Peyer's patch (tissue), 4 donors: Measurements from ENCODE around the gene RASSF8. TPM values are rescaled to one million over a fixed set of nuclear protein-coding genes. Genes with fewer than 3 reads are reported as not detected.

Source experiments
- DNase-seq, 3 donors: peaks; one replicate each; pipeline ENCODE4 v3.0.0-alpha.2; 2017 to 2019
- H3K27ac ChIP-seq, 4 donors: fragments of 200-600 bp; sonication (generic); one replicate each; pipeline ENCODE4 v1.5.1; 2016 to 2019
- H3K27me3 ChIP-seq, 2 donors: fragments of 200-600 bp; sonication (generic); one replicate each; pipeline ENCODE4 v1.5.1; 2019
- H3K36me3 ChIP-seq, 3 donors: fragments of 200-600 bp; sonication (generic); one replicate each; pipeline ENCODE4 v1.5.1; 2016 to 2019
- H3K4me1 ChIP-seq, 4 donors: fragments of 200-600 bp; sonication (generic); one replicate each; pipeline ENCODE4 v1.5.1; 2016 to 2019
- H3K4me3 ChIP-seq, 4 donors: fragments of 200-600 bp; sonication (generic); 1 replicate in 3 of 4; 2 replicates in 1 of 4; pipeline ENCODE4 v1.5.1; 2016 to 2019; ENCODE audit warnings: mild to moderate bottlenecking in 1 of 4
- H3K9me3 ChIP-seq, 4 donors: fragments of 200-600 bp; sonication (generic); one replicate each; pipeline ENCODE4 v1.5.1; 2016 to 2019; ENCODE audit warnings: mild to moderate bottlenecking in 1 of 4
- CTCF ChIP-seq, 6 experiments: fragments of 450-650 bp in 4 of 6; fragments of 200-600 bp in 2 of 6; sonication (generic) in 1 of 6; IDR thresholded peaks; one replicate each; pipeline ENCODE4 v1.5.1; 2017 to 2019; ENCODE audit warnings: antibody characterized with exemption in 6 of 6, mild to moderate bottlenecking in 3 of 6, moderate library complexity in 1 of 6
- POLR2A ChIP-seq, 2 donors: fragments of 450-650 bp; IDR thresholded peaks; one replicate each; pipeline ENCODE4 v1.5.1; 2017; ENCODE audit warnings: antibody characterized with exemption in 2 of 2, mild to moderate bottlenecking in 2 of 2, moderate library complexity in 2 of 2
- total RNA-seq, 4 donors: library from RNA; depleted of rRNA; stranded (reverse); fragments of >200 nt; gene quantifications; one replicate each; pipeline ENCODE4 v1.1.0, GENCODE V29; 2016

Gene RASSF8
- total RNA-seq, 4 donors from 2014 or later = 1.2 to 56.9 (median 12.0) TPM

GRCh38 chr12:26062566-26062965, 104.1 kb downstream of the RASSF8 start:
- H3K27me3 ChIP-seq = no peaks in the 10 kb centered on the region
- H3K9me3 ChIP-seq = no peaks in the 10 kb centered on the region
- no peak for TF ChIP-seq POLR2A (IDR thresholded peaks at IDR 0.05)
- TF ChIP-seq CTCF (IDR thresholded peaks at IDR 0.05) = no peak
- no peak for DNase-seq
- no peaks in the 10 kb centered on the region for H3K4me1 ChIP-seq
- no peak overlapping the region for H3K27ac ChIP-seq
- no peaks in the 10 kb centered on the region for H3K36me3 ChIP-seq
- H3K4me3 ChIP-seq = no peak overlapping the region

- no peak for DNase-seq
- H3K4me3 ChIP-seq = no peak overlapping the region
- no peaks in the 10 kb centered on the region for H3K36me3 ChIP-seq
- H3K27ac ChIP-seq = no peak overlapping the region
- H3K4me1 ChIP-seq = no peaks in the 10 kb centered on the region
- no peaks in the 10 kb centered on the region for H3K27me3 ChIP-seq
- no peak for TF ChIP-seq CTCF (IDR thresholded peaks at IDR 0.05)
- no peaks in the 10 kb centered on the region for H3K9me3 ChIP-seq
Measured at GRCh38 chr12:26065451-26065850, 107.0 kb downstream of the RASSF8 start.

- Histone ChIP-seq H3K27ac (no peak overlapping the region), H3K9me3 (no peaks in the 10 kb centered on the region), H3K27me3 (no peaks in the 10 kb centered on the region), H3K4me1 (no peaks in the 10 kb centered on the region), H3K36me3 (no peaks in the 10 kb centered on the region), H3K4me3 (no peak overlapping the region)
- no peak for DNase-seq
- TF ChIP-seq POLR2A (IDR thresholded peaks at IDR 0.05) (no peak), CTCF (IDR thresholded peaks at IDR 0.05) (no peak)
Measured at GRCh38 chr12:26068503-26068902, 110.0 kb downstream of the RASSF8 start.

GRCh38 chr12:26069796-26070195, 111.3 kb downstream of the RASSF8 start:
- Histone ChIP-seq H3K9me3 (no peaks in the 10 kb centered on the region), H3K4me3 (no peak overlapping the region), H3K27ac (no peak overlapping the region), H3K27me3 (no peaks in the 10 kb centered on the region), H3K36me3 (no peaks in the 10 kb centered on the region), H3K4me1 (no peaks in the 10 kb centered on the region)
- TF ChIP-seq POLR2A (IDR thresholded peaks at IDR 0.05) (no peak), CTCF (IDR thresholded peaks at IDR 0.05) (no peak)
- no peak for DNase-seq

- Histone ChIP-seq H3K36me3 (no peaks in the 10 kb centered on the region), H3K27ac (no peak overlapping the region), H3K9me3 (no peaks in the 10 kb centered on the region), H3K4me1 (no peaks in the 10 kb centered on the region), H3K4me3 (no peak overlapping the region), H3K27me3 (no peaks in the 10 kb centered on the region)
- no peak for DNase-seq
- no peak for TF ChIP-seq POLR2A (IDR thresholded peaks at IDR 0.05)
- TF ChIP-seq CTCF (IDR thresholded peaks at IDR 0.05) = no peak
Measured at GRCh38 chr12:26077915-26078702, 119.6 kb downstream of the RASSF8 start.
